Cerebellar cortex (tissue), 1 donor: ENCODE data around the gene CSTPP1.
"Not testable (repeated sequence)": the region's sequence is repeated elsewhere in the genome, so short reads cannot be mapped to it uniquely, and the experiment has no call there.

Experiments
- DNase-seq: peaks from one replicate; pipeline ENCODE4 v3.0.0-alpha.2; 2015; ENCODE audit warnings: low spot score

Gene CSTPP1

DNA sequence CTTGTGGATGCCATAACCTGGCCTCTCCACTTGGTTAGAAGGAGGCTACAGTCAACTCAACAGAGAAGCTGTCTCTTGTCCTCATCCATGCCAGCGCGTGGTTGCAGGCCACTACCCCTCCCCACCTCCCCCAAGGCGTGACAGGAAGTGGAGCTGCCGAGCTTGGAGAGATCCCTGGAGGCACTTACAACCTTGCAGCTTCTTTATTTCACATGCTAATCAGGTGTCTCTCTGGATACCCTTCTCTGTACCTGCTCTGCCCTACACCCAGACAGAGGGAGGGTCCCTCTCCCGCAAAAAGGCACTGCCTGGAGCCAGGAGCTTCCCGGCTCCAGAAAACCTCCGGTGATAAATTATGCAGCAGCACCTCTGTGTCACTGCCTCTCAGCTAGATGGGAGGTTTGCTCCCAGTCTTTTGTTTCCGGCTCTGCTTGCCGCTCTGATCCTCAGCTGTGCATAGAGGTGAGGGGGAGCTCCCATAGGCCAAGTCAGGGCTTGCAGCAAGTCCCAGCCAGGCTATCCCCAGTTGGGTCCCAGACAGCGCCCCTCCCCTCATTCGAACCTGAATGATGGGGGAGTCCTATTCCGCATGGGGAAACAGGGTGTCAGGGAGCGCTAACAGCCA, 23.9 kb upstream of the CSTPP1 start:
- no peak for DNase-seq

DNA sequence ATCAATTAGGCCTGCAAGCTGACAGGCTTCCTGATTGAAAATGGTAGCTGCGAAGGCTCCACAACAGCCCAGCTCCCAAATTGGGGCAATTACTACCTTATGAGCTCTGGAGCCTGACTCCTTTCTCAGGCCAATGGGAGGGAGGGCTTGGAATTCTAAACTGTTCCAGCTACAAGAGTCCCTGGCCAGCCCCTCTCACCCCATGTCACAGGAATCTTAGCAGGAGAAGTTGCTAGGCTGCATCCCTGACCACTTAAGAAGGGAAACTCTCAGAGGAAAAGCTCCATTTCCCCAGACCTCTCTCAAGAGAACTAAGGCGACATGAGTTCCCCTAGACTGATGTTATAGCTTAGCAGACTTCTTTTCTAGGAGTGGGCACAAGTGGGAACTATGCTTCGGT, 23.1 kb upstream of the CSTPP1 start:
- DNase-seq, result no peak

DNA sequence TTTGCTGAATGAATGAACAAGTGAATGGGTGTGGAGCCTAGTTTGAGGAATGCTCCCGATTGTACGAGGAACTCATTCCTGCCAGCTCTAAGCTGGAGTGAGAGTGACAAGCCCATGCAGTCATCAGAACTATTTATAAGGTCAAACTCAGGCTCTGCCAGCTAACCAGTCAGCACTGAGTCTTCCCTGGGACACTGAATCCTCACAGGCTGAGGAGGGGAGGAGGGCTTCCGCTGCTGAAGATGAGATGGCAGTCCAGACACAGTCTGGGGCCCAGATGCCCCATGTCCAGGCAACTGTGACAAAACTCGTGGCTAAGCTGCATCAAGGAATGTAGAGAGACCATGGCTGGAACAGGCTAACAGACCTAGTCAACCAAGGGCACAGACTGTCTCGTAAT, 22.2 kb upstream of the CSTPP1 start:
- DNase-seq, result no peak

GRCh38 chr11:46914910-46915309, 21.7 kb upstream of the CSTPP1 start:
- no peak for DNase-seq

DNA sequence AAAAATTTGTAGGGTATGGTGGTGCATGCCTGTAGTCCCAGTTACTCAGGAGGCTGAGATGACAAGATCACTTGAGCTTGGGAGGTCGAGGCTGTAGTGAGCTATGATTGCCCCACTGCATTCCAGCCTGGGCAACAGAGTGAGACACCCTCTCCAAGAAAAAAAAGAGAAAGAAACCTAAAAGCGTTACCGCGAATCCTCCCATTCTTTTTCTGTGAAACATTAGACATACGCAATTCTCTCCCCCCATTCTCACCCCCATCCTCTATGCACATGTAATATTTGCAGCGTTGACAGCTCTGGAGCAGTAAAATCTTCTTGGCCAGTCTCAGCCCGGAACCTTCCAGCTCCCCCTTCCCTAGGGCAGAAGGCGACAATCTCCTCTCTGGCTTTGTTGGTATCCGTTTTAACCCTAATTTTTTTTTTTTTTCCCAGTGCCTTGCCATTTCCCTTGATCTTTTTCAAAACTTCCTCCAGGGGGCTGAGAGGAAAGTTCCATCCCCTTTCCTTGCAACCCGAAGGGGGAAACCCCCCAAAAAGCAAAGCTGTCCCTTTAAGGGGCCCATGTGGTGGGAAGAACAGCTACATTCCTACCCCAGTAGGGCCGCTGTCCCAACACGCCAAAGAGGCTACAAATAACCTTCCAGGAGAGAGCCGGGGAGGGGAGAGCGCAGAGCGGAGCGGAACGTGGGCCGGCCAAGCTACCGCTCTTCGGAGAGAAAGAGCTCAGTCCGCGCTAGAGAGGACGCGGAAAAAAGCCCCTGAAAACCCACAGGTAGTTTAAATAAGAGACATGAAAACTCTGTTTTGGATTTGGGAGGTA, 20.1 kb upstream of the CSTPP1 start:
- DNase-seq, result peak; percentile 65

- no peak for DNase-seq
Measured at GRCh38 chr11:46917109-46917761, 19.3 kb upstream of the CSTPP1 start.

DNA sequence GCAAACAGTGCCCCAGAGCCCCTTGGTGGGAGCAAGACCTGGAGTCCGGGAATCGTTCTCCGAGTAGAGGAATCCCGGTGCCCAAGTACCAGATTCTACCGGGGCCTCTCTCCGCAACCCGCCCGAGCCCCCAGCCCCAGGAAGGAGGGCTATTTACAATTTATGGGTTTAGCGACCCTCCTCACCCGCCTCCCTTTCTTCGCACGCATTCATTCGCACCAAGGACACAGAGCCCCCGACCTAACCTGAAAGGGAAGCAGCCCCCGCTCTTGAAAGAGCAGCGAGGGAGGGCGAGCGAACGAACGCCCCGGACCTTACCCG, 18.8 kb upstream of the CSTPP1 start:
- no peak for DNase-seq

DNA sequence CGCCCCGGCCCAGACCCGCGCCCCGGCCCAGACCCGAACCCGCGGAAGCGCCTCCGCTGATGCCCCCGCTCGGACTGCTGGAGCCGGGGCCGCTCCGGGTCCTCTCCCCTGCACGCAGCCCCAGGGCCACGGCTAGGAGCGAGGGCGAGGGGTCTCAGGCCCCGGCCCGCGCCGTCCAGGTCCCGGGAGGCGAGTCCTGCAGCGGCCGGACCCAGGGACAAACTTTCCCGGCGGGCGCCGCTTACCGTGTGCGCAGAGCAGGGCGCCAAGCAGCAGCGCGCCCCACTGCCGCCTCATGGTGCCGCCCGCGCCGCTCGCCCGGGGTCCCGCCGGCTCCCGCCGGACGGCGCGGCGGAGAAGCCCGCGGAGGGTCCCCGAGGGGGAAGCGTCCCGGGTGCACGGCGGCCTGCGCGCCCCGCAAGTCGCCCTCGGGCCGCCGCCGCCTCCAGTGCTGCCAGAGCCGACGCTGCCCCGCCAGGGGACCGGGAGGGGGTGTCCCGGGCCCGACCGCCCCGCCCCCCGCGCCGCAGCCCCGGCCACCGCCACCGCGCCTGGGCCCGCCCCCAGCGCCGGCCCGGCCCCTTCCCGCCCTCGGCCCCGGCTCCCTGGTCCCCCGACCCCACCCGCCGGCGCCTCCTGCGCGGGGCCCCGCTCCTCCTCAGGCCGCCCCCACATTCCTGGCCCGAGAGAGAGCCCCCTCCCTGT, 18.3 kb upstream of the CSTPP1 start, which contains the start of gene LRP4:
LRP4 (minus strand) TSS at position 468 of the 705 bp plus-strand sequence; CDS start at position 297, 171 bp downstream.
- no peak for DNase-seq

DNA sequence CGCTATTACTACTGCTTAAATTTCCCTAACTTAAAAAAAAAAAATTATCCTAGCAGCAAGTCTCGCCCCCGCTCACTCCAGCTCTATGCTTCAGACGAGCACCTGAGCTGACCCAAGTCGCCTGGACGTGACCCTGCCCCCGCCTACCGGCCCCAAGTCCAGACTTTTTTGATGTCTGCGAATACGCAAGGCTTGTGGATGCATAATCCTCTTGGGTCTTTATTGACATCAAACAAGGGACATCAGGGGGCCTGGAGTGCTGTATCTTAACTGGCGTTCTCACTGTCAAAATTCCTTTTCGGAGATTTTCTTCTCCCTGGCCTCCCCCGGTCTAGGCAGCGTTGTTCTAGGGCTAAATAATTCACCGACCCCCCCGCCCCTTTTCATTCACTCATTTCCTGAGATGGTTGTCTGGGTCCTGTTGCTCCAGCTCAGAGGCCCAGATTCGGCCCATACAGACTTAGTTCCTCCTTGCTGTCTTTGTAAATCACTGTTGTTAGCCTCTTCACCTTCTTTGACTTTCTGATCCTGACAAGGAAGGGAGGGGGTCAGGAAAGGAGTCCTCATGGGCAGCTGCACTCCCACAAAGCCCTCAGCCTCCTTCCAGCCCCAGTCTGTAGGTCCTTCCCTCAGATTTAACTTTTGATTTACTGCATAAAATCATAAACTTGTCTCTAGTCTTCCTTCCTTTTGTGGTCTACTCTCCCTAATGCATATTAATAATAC, 17.6 kb upstream of the CSTPP1 start:
- DNase-seq, result no peak

GRCh38 chr11:46920755-46921154, 15.8 kb upstream of the CSTPP1 start:
- no peak for DNase-seq

DNA sequence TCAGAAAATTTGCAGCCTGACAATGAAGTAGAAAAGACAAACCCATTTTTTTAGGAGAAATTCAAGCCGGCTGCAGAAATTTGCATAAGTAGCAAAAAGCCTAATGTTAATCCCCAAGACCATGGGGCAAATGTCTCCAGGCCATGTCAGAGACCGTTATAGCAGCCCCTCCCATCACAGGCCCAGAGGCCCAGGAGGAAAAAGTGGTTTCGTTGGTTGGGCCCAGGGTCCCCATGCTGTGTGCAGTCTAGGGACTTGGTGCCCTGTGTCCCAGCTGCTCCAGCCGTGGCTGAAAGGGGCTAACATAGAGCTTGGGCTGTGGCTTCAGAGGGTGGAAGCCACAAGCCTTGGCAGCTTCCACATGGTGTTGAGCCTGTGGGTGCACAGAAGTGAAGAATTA, 8.6 kb upstream of the CSTPP1 start:
- DNase-seq, result not testable (repeated sequence)

DNA sequence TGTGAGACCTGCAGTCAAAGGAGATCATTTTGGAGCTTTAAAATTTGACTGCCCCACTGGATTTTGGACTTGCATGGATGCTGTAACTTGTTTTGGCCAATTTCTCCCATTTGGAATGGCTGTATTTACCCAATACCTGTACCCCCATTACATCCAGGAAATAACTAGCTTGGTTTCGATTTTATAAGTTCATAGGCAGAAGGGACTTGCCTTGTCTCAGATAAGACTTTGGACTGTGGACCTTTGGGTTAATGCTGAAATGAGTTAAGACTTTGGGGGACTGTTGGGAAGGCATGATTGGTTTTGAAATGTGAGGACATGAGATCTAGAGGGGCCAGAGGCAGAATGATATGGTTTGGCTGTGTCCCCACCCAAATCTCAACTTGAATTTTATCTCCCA, 7.9 kb upstream of the CSTPP1 start:
- DNase-seq, result not testable (repeated sequence)

- DNase-seq, result no peak
Measured at GRCh38 chr11:46930089-46930488, 6.5 kb upstream of the CSTPP1 start.

DNA sequence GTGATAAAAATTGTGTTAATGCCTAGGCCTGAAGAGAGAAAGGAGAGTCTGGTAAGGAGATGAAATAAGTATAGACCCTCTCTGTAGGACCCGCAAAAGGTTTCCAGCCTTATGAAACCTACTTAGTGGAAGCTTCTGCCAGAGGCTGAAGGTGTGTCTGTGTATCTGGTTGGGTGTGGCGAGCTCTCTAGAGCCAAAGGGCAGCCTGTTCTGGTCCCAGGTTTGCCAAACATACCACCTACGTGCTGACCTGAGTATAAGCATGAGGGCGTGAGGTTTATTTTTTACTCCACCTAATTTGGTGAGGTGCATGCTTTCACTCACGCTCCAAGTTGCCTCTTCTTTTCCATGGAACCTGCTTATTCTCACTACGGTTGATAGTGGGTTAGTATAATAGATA, 5.6 kb downstream of the CSTPP1 start:
- no peak for DNase-seq

DNA sequence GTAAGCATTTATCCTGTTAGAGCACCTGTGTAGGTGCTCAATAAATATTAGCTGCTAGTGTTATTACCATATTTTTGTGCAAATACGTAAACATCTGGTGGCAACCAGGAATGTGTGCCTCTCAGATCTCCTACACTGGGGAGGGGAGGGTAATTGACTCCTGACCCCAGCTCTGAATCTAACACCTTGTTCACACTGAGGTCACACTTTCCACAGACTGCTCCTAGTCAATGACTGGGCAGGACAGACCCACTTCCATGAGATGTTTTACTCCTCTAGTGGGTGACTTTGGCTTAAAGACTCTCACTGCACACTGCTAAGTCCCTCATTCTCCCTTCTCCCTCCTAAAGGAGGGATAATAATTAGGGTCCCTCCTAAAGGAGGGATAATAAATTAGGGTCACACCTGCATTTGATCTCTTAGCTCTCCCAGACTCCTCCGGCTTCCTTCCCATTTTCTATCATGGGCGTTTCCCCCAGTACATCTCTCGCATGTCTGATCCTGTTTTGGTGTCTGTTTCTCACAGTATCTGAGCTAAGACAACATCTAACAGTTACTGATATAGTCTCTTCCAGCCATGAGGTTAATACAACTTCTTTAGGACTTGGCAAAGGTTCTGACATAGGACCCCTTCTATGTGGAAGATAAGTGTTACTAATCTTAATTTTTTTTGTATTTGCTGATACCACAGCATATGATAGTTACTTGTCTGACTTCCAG, 8.0 kb downstream of the CSTPP1 start:
- DNase-seq, result no peak

GRCh38 chr11:46947399-46948077, 11.0 kb downstream of the CSTPP1 start:
- no peak for DNase-seq

GRCh38 chr11:46948378-46949131, 12.0 kb downstream of the CSTPP1 start:
- no peak for DNase-seq

- no peak for DNase-seq
Measured at GRCh38 chr11:46949297-46949696, 12.7 kb downstream of the CSTPP1 start.

DNA sequence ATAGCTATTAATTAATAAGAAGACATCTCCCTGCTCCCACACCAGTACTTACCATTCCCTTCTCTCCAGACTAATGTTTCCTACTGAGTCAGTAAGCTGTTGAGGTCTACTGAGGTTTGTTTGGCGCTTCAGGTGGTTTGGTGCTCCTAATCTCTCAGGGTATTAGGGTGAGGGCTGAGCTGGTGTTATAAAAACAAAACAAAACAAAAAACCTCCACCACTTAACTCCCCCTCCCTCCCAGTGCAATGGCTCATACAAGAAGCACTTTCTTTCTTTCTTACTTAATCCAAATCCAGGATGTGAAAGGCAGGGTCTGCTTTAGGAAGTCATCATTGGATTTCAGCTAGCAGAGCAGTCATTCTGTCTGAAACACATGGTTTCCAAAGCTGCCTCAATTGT, 15.3 kb downstream of the CSTPP1 start:
- no peak for DNase-seq

- no peak for DNase-seq
Measured at GRCh38 chr11:46952553-46952952, 16.0 kb downstream of the CSTPP1 start.
